Activated T-cell treated with anti-CD3 and anti-CD28 coated beads, Interleukin-2, amount 50 U/mL, for 1 hour (primary cell): Measurements from ENCODE around the gene CD2.
A peak's percentile ranks its signal among the peaks of the same experiment; 100 is the strongest.

Experiments used
- DNase-seq: peaks from one replicate; pipeline ENCODE4 v3.0.0-alpha.2; 2020

CD2 gene

GRCh38 chr1:116786049-116786448 lies 31.8 kb downstream of the CD2 start:
- no peak for DNase-seq

- DNase-seq, result no peak
Observed at GRCh38 chr1:116791727-116792126, 37.5 kb downstream of the CD2 start.

GRCh38 chr1:116793357-116793935 lies 39.2 kb downstream of the CD2 start:
- DNase-seq, result no peak

GRCh38 chr1:116794371-116794770 lies 40.1 kb downstream of the CD2 start:
- no peak for DNase-seq

GRCh38 chr1:116794804-116795481 lies 40.7 kb downstream of the CD2 start:
- DNase-seq, result no peak

- DNase-seq, result no peak
Observed at GRCh38 chr1:116795482-116795829, 41.2 kb downstream of the CD2 start.

- DNase-seq, result no peak
Observed at GRCh38 chr1:116804736-116805135, 50.5 kb downstream of the CD2 start.

GRCh38 chr1:116805398-116805797 lies 51.2 kb downstream of the CD2 start:
- DNase-seq, result no peak

- DNase-seq, result peak; percentile 52
Observed at GRCh38 chr1:116806245-116806644, 52.0 kb downstream of the CD2 start.

- DNase-seq, result no peak
Observed at GRCh38 chr1:116806671-116807070, 52.4 kb downstream of the CD2 start.

GRCh38 chr1:116807394-116808199 lies 53.4 kb downstream of the CD2 start:
- DNase-seq, result peak; percentile 28

- DNase-seq, result no peak
Observed at GRCh38 chr1:116808200-116808847, 54.1 kb downstream of the CD2 start.

- DNase-seq, result peak; percentile 32
Observed at GRCh38 chr1:116808848-116809508, 54.7 kb downstream of the CD2 start.

- no peak for DNase-seq
Observed at GRCh38 chr1:116811321-116811720, 57.1 kb downstream of the CD2 start.

- no peak for DNase-seq
Observed at GRCh38 chr1:116814926-116815723, 60.9 kb downstream of the CD2 start.

- peak; percentile 78 for DNase-seq
Observed at GRCh38 chr1:116817582-116818064, 63.4 kb downstream of the CD2 start.
